ENCODE data around the gene NPAP1.
"Not testable (repeated sequence)": the region's sequence is repeated elsewhere in the genome, so short reads cannot be mapped to it uniquely, and the experiment has no call there.

Gene NPAP1, protein sequence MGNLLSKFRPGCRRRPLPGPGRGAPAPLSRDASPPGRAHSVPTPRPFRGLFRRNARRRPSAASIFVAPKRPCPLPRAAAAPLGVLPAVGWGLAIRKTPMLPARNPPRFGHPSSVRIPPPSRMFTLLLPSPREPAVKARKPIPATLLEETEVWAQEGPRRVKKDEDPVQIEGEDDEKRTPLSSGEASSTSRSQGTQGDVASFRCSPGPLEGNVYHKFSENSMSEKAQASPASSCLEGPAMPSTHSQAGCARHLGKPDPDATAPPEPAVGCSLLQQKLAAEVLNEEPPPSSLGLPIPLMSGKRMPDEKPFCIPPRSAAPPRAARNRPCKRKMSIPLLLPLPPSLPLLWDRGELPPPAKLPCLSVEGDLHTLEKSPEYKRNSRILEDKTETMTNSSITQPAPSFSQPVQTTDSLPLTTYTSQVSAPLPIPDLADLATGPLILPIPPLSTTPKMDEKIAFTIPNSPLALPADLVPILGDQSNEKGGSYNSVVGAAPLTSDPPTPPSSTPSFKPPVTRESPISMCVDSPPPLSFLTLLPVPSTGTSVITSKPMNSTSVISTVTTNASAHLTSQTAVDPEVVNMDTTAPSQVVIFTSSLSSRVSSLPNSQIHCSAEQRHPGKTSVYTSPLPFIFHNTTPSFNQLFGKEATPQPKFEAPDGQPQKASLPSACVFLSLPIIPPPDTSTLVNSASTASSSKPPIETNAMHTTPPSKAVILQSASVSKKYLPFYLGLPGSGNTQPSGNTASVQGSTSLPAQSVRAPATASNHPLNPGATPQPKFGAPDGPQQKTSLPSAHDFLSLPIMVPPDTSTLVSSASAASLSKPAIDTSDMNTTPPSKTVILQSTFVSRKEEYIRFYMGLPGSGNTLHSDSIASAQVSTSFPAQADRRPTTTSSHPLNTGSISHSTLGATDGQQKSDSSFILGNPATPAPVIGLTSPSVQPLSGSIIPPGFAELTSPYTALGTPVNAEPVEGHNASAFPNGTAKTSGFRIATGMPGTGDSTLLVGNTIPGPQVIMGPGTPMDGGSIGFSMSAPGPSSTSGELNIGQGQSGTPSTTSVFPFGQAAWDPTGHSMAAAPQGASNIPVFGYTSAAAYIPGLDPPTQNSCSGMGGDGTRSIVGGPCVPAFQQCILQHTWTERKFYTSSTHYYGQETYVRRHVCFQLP

DNA sequence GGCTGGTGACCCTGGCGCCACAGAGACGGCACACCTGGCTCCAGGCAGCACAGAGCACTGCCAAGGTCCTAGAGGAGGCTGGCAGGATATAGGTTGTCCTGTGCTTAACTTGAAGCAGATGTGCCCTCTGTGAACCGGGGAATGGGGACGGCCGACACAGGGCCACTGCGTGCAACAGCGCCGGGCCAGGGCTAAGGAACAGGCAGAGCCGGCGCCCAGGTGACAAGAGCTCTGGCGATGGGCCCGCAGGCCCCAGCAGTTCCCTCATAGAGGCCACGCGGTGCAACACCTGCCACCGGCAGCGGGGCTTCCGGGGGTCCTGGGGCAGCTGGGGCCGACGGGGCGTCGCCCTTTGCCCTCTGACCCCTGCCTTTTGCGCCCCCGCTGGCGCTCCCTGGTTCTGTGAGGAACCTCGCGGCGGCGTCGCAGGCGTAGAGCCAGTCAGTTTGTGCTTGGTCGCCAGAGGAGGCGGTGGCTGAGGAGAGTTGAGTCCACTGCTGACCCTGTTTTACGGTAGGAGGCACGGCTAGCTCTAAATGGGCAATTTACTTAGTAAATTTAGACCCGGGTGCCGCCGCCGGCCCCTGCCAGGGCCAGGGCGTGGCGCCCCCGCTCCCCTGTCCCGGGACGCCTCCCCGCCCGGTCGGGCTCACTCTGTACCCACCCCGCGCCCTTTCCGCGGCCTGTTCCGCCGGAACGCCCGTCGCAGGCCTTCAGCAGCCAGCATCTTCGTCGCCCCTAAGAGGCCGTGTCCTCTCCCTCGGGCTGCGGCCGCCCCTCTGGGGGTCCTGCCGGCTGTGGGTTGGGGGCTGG, at the start of gene NPAP1:
TSS of gene NPAP1 (plus strand) at position 444 of the 813 bp plus-strand sequence. CDS start at position 537, 93 bp downstream.
- no peak for DNase-seq (ENCODE audit: low spot score)

DNA sequence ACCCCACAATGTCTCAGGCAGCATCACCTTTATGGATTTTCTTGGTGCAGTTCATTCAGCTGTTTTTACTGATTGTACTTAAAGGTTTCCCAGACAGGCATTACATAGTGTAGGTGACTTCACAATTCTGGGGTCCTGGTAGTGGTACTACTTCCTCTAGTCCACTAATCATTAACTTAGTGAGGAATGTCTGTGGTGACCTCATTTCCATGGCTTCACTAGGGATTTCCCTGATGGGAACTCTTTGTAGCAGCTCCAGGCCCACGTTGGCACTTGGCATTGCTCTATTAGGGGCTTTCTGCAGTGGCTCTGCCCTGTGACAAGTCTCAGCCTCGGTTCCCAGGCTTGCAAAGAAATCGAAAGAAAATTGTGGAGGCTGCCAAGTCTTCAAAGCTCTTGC, 48.1 kb upstream of the NPAP1 start:
- no peak for DNase-seq (ENCODE audit: low spot score)

DNA sequence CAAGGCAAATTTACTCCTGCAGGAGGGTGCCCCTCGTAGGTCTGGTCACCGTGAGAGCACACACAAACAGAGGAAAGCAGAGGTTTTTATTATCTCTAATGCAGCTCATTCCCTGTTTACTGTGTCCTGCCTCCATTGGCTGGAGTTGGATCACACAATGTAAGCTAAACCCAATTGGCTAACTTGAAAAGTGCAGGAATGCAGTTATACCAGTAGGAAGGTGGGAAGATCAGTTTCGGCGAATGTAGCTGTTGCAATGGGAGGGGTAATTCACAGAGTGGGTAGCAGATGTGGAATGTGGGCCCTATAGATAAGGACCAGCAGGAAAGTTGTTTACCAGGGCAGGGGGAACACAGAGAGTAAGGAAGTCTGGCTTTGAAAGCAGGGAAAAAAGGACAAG, 42.5 kb upstream of the NPAP1 start:
- DNase-seq (ENCODE audit: low spot score), result no peak

DNA sequence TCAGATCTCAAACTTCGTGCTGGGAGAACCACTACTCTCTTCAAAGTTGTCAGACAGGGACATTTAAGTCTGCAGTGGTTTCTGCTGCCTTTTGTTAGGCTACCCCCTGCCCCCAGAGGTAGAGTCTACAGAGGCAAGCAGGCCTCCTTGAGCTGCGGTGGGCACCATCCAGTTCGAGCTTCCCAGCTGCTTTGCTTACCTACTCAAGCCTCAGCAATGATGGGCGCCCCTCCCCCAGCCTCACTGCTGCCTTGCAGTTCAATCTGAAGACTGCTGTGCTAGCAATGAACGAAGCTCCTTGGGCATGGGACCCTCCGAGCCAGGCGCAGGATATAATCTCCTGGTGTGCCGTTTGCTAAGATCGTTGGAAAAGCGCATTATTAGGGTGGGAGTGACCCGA, 36.2 kb upstream of the NPAP1 start:
- DNase-seq (ENCODE audit: low spot score), result not testable (repeated sequence)

DNA sequence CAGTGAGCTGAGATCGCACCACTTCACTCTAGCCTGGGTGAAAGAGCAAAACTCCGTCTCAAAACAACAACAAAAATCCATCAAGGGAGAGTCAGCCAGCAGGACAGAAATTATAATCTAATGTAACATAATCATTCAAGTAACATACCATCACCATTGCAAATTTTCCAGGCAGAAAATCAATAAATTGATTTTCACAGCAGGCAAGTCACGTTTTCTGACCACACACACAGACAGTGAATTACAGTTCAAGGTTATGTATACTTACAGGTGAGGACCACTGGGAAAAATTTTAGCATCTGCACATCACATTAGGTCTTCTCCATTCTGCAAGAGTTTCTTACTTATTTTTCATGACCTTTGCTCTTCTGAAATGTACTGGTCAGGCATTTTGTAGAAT, 29.9 kb upstream of the NPAP1 start:
- DNase-seq (ENCODE audit: low spot score), result no peak

DNA sequence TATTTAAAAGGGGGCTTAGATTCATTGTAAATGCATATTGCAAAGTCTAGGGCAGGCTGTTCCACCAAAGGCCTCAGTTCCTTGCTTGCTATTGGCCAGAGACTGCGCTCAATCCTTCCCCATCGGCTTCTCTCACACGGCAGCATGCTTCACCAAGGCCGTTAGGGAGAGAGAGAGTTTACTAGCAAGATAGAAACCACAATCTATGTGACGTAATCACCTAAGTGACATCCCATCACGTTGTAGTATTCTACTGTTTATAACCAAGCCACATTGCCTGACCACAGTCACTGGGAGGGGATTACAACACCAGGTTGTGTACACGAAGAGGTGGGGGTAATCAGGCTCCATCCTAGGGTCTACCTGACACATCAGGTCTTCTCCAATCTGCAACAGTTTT, 16.0 kb upstream of the NPAP1 start:
- DNase-seq (ENCODE audit: low spot score), result no peak

DNA sequence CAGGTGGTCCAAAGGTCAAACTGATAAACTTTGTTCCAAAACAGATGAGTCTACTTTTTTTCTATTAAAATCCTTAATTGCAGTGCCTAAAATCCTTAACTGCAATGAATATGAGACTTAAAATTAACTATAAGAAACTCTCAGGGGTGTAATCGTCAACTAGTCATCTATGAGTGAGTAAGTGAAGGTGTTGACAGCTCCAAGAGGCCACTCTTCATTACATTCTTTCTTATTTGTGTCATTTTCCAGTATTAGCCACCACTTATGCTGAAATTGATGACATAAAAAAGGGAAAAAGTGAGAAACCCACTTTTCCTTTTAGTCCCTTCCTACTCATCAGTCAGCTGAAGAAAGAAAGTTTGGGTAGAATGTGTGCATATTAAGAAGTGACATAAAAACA, 12.6 kb upstream of the NPAP1 start:
- no peak for DNase-seq (ENCODE audit: low spot score)

DNA sequence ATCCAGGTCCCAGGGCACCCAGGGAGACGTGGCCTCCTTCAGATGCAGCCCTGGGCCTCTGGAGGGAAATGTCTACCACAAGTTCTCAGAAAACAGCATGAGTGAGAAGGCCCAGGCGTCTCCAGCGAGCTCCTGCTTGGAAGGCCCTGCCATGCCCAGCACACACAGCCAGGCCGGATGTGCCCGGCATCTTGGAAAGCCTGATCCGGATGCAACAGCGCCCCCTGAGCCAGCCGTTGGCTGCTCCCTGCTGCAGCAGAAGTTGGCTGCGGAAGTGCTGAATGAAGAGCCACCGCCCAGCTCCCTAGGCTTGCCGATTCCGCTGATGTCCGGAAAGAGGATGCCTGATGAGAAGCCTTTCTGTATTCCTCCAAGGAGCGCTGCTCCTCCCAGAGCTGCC, 856 bp downstream of the NPAP1 start:
- DNase-seq (ENCODE audit: low spot score), result no peak

DNA sequence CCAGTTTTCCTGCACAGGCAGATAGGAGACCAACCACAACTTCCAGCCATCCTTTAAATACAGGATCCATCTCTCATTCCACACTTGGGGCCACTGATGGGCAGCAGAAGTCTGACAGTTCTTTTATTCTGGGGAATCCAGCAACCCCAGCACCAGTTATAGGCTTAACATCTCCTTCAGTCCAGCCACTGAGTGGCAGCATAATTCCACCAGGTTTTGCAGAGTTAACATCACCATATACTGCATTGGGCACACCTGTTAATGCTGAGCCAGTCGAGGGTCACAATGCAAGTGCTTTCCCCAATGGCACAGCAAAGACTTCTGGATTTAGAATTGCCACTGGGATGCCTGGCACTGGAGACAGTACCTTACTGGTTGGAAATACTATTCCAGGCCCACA, 2.9 kb downstream of the NPAP1 start:
- no peak for DNase-seq (ENCODE audit: low spot score)

DNA sequence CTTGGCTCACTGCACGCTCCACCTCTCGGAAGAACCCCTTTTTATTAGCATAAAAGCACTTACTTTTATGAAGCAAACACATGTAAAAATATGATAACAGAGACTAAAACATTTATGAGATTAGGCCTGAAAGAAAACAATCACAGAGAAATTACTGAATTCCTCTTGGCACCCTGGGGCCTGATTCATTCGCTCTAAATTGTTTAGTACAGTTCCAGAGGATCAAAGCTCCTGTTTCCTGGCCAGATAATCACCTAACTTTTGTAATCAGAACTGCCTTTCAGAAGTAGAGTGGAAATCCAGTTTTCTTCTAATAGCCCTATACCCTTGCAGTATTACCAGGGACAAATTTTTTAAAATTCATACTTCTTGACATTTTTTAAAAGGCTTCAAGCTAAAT, 6.4 kb downstream of the NPAP1 start:
- DNase-seq (ENCODE audit: low spot score), result no peak

DNA sequence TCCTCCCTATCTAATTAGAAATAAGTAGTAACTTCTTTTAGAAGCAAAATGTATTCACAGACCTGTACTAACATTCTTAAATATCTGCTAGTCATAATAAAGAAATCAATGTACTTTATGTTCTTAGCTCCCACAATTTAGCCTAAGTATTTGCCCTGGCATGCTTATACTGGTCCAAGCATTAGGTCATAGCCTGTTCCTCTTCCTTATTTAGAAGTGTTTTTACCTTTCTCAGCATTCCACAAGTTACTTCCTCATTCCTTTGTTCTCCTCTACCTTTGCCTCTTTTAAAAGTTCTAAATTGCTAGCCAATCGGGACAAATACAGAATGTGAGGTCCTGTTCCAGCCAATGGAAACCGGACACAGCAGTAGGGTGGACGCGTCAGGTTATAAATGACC, 7.3 kb downstream of the NPAP1 start:
- not testable (repeated sequence) for DNase-seq (ENCODE audit: low spot score)

DNA sequence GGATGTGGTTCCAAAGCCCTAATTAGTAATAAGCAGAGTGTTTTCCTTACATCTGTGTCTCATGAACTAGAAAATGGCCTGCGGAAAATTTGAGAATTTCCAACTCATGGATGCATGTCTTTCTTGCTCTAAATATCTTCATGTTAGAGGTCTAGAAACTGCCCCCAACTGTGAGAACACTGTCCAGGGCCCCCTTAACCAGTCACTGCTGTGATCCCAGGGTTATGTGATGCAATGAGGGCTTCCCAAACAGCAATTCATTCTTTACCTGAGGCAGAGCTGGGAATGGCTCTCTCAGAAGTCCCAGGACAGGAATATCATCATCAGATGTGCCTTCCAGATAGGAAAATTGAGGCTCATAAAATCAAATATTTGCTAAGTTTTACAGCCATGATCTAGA, 8.2 kb downstream of the NPAP1 start:
- no peak for DNase-seq (ENCODE audit: low spot score)

DNA sequence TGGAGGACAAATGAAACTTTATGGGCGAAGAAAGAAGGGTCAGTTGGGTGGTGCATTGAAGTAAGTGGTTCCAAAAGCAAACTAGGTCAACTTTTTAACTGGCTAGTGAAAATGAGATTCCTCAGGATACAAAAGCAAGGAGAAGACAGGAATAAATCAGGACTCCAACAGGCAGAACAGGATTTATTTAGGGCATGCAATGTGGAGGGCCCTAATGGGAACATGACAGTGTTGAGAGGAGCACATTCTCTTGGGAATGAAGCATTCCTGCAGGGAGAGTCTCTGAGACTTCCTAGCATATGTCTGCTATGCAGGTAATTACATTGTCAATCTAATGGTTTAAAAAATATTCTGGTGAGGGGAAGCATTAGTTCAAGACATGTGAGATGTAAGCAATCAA, 8.7 kb downstream of the NPAP1 start:
- no peak for DNase-seq (ENCODE audit: low spot score)

DNA sequence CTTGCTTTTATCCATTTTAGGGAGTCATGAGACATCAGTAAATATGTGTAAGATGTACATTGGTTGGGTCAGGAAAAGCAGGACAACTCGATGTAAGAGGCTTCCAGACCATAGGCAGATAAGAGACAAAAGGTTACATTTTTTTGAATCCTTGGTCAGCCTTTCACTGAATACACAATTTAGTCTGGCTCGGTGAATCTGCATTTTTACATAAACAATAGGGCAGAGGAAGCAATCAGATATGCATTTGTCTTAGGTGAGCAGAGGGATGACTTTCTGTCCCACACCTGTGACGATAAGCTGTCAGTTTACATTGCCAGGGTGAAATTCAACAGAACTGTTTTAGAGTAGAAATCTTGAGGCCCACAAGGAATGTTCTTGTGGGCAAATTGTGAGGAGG, 20.6 kb downstream of the NPAP1 start:
- no peak for DNase-seq (ENCODE audit: low spot score)

DNA sequence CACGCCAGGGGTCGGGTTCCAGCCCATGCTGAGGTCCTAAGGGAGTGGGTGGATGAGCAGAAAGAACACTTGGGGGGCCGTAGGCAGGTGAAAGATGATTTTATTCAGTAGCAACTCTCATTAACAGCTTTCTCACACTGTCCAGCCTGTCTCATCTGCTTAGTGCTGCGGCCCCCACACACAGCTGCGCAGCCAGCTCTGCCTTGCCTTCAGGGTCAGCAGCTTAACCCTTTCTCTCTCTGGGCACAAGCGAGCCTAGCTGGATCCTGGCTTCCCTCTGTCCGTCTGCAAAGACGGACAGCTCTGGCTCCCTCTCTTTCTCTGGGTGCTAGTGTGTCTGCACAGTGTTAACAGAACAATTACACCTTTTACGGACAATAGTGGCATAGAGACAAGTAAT, 21.3 kb downstream of the NPAP1 start:
- DNase-seq (ENCODE audit: low spot score), result no peak

DNA sequence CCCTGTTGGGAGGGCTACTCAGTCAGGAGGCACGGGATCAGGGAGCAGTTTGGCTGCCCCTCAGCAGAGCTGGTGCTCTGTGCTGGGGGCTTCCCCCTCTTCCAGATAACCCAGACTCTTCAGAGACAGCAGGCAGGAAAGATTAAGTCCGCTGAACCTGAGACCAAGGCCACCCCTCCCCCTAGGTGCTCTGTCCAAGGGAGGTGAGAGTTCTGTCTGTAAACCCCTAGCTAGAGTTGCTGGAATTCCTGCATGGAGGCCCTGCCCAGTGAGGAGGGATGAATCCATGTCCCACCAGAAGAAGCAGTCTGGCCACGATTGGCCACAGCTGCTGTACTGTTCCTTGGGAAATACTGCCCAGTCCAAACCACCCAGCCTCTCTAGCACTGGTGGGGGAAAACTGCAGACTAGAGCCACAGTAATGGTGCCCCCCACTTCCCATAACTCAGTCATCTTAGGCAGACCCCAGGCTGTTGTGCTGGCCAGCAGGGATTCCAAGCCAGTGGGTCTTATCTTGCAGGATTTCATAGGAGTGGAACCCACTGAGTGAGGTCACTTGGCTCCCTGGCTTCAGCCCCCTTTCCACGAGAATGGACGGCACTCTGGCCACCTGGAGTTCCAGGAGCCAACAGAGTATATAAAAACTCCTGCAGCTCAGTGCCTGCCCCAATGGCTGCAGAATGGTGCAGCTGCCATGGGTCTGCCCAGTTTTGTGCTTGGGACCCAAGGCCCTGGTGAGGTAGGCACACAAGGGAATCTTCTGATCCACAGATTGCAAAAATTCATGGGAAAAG, 42.9 kb downstream of the NPAP1 start:
- DNase-seq (ENCODE audit: low spot score), result no peak

DNA sequence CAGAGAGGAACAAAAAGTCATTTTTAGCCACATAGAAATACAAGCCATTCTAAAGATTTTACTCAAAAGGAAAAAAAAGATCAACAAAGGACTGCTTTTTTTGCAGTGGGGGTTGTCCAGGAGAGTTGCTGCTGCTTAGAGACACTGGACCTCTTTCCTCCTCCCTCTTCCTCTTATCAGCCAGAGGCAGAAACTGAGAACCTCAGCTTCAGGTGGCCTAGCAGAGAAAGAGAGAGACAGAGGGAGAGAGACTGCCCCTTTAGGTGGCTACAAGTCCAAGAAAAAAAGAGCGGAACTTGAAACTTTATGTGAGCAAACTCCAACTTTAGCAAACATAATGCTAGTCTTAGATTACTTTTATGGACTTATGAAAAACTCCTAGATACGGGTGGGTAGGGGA, 54.2 kb downstream of the NPAP1 start:
- no peak for DNase-seq (ENCODE audit: low spot score)
